ENCODE data around the gene EEA1. TPM values are rescaled to one million over a fixed set of nuclear protein-coding genes. Genes with fewer than 3 reads are reported as not detected.
"Not testable (repeated sequence)": the region's sequence is repeated elsewhere in the genome, so short reads cannot be mapped to it uniquely, and the experiment has no call there.

EEA1 gene
- total RNA-seq, 4 donors from 2014 or later: 17.2 to 58.1 (median 31.0) TPM

DNA sequence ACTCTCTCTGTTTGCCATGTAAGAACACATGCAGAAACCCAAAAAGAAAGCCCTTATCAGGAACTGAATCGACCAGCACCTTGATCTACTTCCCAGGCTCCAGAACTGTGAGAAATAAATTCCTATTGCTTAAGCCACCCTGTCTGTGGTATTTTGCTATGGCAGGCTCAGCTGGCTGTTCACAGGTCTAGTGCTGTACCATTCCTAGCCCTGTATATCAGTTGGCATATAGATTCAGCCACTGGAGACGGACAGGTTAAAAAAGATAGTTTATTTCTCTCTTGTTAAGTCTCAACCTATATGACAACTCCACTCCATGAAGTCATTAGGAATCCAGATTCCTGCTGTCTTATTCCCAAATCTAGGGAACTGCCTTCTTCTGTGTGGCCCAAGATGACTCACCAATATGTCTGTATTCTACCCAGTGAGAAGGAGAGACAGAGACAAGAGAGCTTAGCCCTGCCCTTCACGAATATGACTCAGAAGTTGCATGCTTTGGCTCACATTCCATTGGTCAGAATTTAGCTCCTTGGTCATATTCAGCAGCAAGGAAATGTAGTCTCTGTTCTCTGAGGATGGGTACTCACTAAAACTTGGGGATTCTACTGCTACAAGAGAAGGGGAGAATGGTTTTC lies 169.3 kb downstream of the EEA1 start:
- Histone ChIP-seq H3K36me3 (no peaks in the 10 kb centered on the region), H3K27ac (no peak overlapping the region), H3K9me3 (no peaks in the 10 kb centered on the region), H3K4me1 (peaks cover 0 to 17% (median 9%) of the 10 kb centered on the region in 3 donors), H3K4me3 (no peak overlapping the region), H3K27me3 (no peaks in the 10 kb centered on the region)
- WGBS, 2 donors: 59 to 73% methylated on average over 3 of the region's 3 CpGs
- TF ChIP-seq, protein P1, sequence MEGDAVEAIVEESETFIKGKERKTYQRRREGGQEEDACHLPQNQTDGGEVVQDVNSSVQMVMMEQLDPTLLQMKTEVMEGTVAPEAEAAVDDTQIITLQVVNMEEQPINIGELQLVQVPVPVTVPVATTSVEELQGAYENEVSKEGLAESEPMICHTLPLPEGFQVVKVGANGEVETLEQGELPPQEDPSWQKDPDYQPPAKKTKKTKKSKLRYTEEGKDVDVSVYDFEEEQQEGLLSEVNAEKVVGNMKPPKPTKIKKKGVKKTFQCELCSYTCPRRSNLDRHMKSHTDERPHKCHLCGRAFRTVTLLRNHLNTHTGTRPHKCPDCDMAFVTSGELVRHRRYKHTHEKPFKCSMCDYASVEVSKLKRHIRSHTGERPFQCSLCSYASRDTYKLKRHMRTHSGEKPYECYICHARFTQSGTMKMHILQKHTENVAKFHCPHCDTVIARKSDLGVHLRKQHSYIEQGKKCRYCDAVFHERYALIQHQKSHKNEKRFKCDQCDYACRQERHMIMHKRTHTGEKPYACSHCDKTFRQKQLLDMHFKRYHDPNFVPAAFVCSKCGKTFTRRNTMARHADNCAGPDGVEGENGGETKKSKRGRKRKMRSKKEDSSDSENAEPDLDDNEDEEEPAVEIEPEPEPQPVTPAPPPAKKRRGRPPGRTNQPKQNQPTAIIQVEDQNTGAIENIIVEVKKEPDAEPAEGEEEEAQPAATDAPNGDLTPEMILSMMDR (IDR thresholded peaks at IDR 0.05): no peak
- TF ChIP-seq POLR2A (IDR thresholded peaks at IDR 0.05): no peak
- intact Hi-C loops (cut with DNase I): no loop called here
- DNase-seq: no peak

DNA sequence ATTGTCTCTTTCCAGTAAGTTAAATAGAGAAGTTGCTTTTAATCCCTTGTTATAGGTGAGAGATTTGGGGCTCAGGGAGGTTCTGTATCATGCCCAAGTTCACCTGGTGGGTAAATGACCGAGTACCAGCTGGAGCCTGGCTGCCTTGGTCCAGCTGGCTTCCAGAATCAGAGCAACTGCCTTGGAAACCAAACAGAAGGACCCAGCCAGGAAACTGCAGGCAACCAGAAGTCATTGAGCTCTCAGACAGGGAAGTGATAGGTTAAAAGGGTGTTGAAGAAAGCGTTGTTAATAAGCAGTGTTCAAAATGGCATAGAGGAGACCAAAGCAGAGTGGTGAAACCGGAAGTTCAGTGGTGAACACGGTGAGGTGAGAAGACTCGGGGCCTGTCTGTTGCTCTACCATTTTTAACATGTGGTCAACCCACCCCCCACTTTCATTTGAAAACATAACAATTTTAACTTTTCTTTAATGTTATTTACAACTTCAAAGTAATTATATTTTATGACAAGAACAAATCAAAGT lies 171.4 kb downstream of the EEA1 start:
- Histone ChIP-seq H3K27me3 (no peaks in the 10 kb centered on the region), H3K27ac (no peak overlapping the region), H3K4me3 (no peak overlapping the region), H3K9me3 (no peaks in the 10 kb centered on the region), H3K36me3 (no peaks in the 10 kb centered on the region), H3K4me1 (peaks cover 0 to 17% (median 9%) of the 10 kb centered on the region in 3 donors)
- 30 to 52% methylated on average over 5 of the region's 5 CpGs for WGBS, 2 donors
- intact Hi-C loops (cut with DNase I): no loop called here
- DNase-seq: no peak
- TF ChIP-seq, protein P1 (IDR thresholded peaks at IDR 0.05): no peak
- no peak for TF ChIP-seq POLR2A (IDR thresholded peaks at IDR 0.05)

DNA sequence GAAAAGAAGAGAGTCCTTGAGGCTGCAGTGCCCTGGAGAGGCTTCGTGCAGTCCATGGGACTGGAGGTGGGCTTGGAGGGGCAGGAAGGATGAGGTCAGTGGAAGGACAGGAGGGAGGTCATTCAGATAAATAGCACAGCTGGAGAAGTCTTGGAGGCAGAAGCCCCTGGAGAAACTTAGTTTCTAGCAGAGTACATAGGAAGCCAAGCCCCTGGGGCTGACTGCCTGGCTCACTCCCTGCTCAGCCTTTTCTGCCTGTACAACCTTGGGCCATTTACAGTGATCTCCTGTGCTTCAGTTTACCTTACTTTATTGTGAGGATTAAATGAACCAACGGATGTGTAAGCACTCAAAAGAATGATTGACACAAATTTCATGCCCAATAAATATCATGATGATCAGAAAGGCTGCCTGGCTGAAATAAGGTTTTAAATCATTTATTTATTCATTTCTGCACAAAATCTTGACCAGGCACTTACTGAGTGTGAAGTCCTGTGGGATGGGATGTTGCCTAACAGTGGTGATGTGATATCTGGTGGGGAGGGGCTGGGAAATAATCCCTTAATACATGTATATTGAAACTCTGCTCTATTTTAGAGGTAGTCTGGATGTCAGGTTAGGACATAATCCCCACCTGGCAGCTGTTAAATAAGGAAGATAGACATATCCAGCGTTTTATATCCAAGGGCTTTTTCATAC lies 172.0 kb downstream of the EEA1 start:
- Histone ChIP-seq H3K9me3 (no peaks in the 10 kb centered on the region), H3K36me3 (no peaks in the 10 kb centered on the region), H3K27ac (no peak overlapping the region), H3K27me3 (no peaks in the 10 kb centered on the region), H3K4me1 (peaks cover 0 to 17% (median 9%) of the 10 kb centered on the region in 3 donors), H3K4me3 (no peak overlapping the region)
- TF ChIP-seq POLR2A (IDR thresholded peaks at IDR 0.05): no peak
- TF ChIP-seq, protein P1 (IDR thresholded peaks at IDR 0.05): no peak
- DNase-seq: no peak
- WGBS, 2 donors: 28 to 48% methylated on average over 3 of the region's 3 CpGs
- intact Hi-C loops (cut with DNase I): no loop called here

DNA sequence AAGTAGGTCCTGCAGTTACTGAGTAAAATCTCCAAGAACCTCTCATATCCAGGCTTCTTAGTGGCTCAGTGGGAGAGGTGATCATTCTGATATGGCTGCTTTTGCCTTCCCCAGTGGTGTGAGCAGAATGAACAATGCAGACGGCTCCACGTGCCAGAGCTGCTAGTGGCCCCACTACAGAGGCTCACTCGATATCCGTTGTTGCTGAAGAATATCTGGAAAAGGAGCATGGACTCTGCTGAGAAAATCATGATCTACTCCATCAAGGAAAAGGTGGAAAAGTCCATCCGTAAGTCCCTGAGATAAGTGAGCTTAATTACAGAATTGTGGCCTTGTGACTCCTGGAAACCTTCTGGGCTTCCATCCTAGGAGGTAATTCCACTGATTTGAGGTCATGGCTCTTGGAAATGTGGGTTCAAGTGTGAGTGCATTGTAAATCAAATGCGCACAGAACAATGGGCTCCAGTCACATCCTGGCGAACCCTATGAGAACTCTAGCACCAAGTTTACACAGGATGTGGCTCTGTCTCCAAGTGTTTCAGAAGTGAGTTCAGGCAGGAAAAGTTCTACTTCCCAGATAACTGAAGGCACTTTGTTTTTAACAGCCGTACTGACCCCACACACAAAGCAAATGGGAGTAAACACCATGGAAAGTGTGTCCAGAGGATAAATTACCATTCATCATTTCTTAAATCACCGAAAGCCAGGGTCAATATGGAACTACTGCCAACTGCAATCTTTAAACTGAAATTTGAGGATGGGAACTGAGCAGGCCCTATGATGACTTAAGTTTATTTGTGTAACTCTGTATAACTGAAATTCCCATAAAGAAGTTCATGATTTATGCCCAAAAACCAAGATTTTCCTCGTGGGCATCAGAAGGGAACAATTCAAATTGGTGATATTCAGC lies 174.9 kb downstream of the EEA1 start:
- WGBS, 2 donors: 52 to 78% methylated on average over 7 to 10 of the region's 10 CpGs
- intact Hi-C loops (cut with DNase I): no loop called here
- Histone ChIP-seq H3K4me1 (peaks cover 0 to 17% (median 9%) of the 10 kb centered on the region in 3 donors), H3K9me3 (no peaks in the 10 kb centered on the region), H3K4me3 (no peak overlapping the region), H3K36me3 (no peaks in the 10 kb centered on the region), H3K27me3 (no peaks in the 10 kb centered on the region), H3K27ac (peak overlapping the region in 2 of 4 donors; percentile 35 to 58)
- TF ChIP-seq, protein P1 (IDR thresholded peaks at IDR 0.05): no peak
- no peak for TF ChIP-seq POLR2A (IDR thresholded peaks at IDR 0.05)
- no peak for DNase-seq

DNA sequence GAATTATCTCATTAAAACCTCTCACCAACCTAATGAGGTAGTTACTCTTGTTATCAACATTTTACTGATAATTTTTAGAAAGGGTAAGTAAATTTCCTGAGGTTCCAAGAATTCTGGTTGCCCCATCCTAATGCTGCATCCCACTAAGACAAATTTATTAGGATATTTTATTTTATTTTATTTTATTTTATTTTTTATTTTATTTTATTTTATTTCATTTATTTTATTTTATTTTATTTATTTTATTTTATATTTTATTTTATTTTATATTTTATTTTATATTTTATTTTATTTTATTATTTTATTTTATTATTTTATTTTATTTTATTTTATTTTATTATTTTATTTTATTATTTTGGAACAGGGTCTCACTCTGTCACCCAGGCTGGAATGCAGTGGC lies 179.4 kb downstream of the EEA1 start:
- H3K4me3 ChIP-seq; H3K27ac ChIP-seq; DNase-seq; H3K9me3 ChIP-seq; H3K36me3 ChIP-seq; H3K27me3 ChIP-seq; intact Hi-C loops (cut with DNase I): not testable (repeated sequence)
- peaks cover 0 to 16% (median 14%) of the 10 kb centered on the region in 3 donors for H3K4me1 ChIP-seq

Data from esophagus squamous epithelium (tissue), 5 donors.